Liver (tissue), 9 donors: ENCODE data around the gene PDC. TPM values are rescaled to one million over a fixed set of nuclear protein-coding genes. Genes with fewer than 3 reads are reported as not detected.

Experiments
- DNase-seq: peaks from one replicate; pipeline ENCODE4 v3.0.0-alpha.2; 2017; ENCODE audit warnings: low spot score
- H3K27ac ChIP-seq, 2 donors: one replicate each; pipeline ENCODE4 v1.7.0; 2013; ENCODE audit warnings: inconsistent platforms in 2 of 2, low read length in 2 of 2, control low read depth in 1 of 2, low read depth in 1 of 2, mild to moderate bottlenecking in 1 of 2
- H3K27me3 ChIP-seq, 4 donors: one replicate each; pipeline versions ENCODE4 v1.6.1 to v1.7.0; 2013; ENCODE audit warnings: low read length in 3 of 4, inconsistent platforms in 1 of 4, mild to moderate bottlenecking in 1 of 4, moderate library complexity in 1 of 4; ENCODE audit not compliant: control insufficient read depth in 4 of 4, insufficient read depth in 4 of 4
- H3K36me3 ChIP-seq, 4 donors: one replicate each; pipeline versions ENCODE4 v1.6.1 to v1.7.0; 2013; ENCODE audit warnings: low read length in 3 of 4, mild to moderate bottlenecking in 3 of 4, low read depth in 1 of 4, moderate library complexity in 1 of 4; ENCODE audit not compliant: control insufficient read depth in 4 of 4, insufficient read depth in 3 of 4
- H3K4me1 ChIP-seq, 4 donors: one replicate each; pipeline versions ENCODE4 v1.6.1 to v1.7.0; 2013; ENCODE audit warnings: low read length in 3 of 4, mild to moderate bottlenecking in 3 of 4, moderate library complexity in 1 of 4; ENCODE audit not compliant: control insufficient read depth in 4 of 4, insufficient read depth in 4 of 4
- H3K4me3 ChIP-seq, 3 donors: one replicate each; pipeline versions ENCODE4 v1.6.1 to v1.7.0; 2013; ENCODE audit warnings: low read length in 3 of 3, control low read depth in 1 of 3, low read depth in 1 of 3, mild to moderate bottlenecking in 1 of 3
- H3K9ac ChIP-seq, 2 donors: one replicate each; pipeline ENCODE4 v1.7.0; 2013; ENCODE audit warnings: low read length in 2 of 2, mild to moderate bottlenecking in 2 of 2, moderate library complexity in 2 of 2, control low read depth in 1 of 2, low read depth in 1 of 2
- H3K9me3 ChIP-seq, 4 donors: one replicate each; pipeline versions ENCODE4 v1.6.1 to v1.7.0; 2013; ENCODE audit warnings: low read length in 3 of 4; ENCODE audit not compliant: control insufficient read depth in 4 of 4
- ATF3 ChIP-seq: IDR thresholded peaks from 2 replicates; pipeline ENCODE4 v1.6.1; 2016; ENCODE audit warnings: antibody characterized with exemption
- CTCF ChIP-seq: fragments of 150-350 bp; IDR thresholded peaks from 2 replicates; pipeline ENCODE4 v1.5.1; 2017; ENCODE audit warnings: improper control_type of control experiment, low read depth, low read length; ENCODE audit not compliant: missing input control
- EGR1 ChIP-seq, 2 donors: IDR thresholded peaks; 2 replicates each; pipeline ENCODE4 v1.6.1; 2016 to 2018; ENCODE audit warnings: antibody characterized with exemption in 2 of 2, low read depth in 2 of 2
- FOXA1 ChIP-seq: IDR thresholded peaks from 2 replicates; pipeline ENCODE4 v1.6.1; 2016; ENCODE audit warnings: antibody characterized with exemption
- FOXA2 ChIP-seq: IDR thresholded peaks from 2 replicates; pipeline ENCODE4 v1.6.1; 2016; ENCODE audit warnings: antibody characterized with exemption
- GABPA ChIP-seq, 2 donors: IDR thresholded peaks in 1 of 2; conservative IDR thresholded peaks in 1 of 2; 2 replicates each; pipeline ENCODE4 v1.6.1; 2016; ENCODE audit warnings: antibody characterized with exemption in 2 of 2, mild to moderate bottlenecking in 1 of 2, moderate library complexity in 1 of 2
- HNF4A ChIP-seq, 2 donors: conservative IDR thresholded peaks; 2 replicates each; pipeline ENCODE4 v1.6.1; 2016; ENCODE audit warnings: antibody characterized with exemption in 2 of 2, mild to moderate bottlenecking in 2 of 2
- HNF4G ChIP-seq: IDR thresholded peaks from 2 replicates; pipeline ENCODE4 v1.6.1; 2016; ENCODE audit warnings: antibody characterized with exemption
- MAX ChIP-seq: IDR thresholded peaks from 2 replicates; pipeline ENCODE4 v1.6.1; 2016; ENCODE audit warnings: antibody characterized with exemption
- REST ChIP-seq: IDR thresholded peaks from 2 replicates; pipeline ENCODE4 v1.6.1; 2016; ENCODE audit warnings: antibody characterized with exemption, mild to moderate bottlenecking
- RXRA ChIP-seq, 2 donors: IDR thresholded peaks; 2 replicates each; pipeline ENCODE4 v1.6.1; 2017 to 2018; ENCODE audit warnings: antibody characterized with exemption in 2 of 2, mild to moderate bottlenecking in 1 of 2
- TAF1 ChIP-seq: conservative IDR thresholded peaks from 2 replicates; pipeline ENCODE4 v1.6.1; 2016; ENCODE audit warnings: antibody characterized with exemption, mild to moderate bottlenecking
- YY1 ChIP-seq: IDR thresholded peaks from 2 replicates; pipeline ENCODE4 v1.6.1; 2016; ENCODE audit warnings: antibody characterized with exemption, mild to moderate bottlenecking
- ZBTB33 ChIP-seq: IDR thresholded peaks from 2 replicates; pipeline ENCODE4 v1.6.1; 2016; ENCODE audit warnings: antibody characterized with exemption
- WGBS: extraction: QIAGEN DNeasy Blood & Tissue Kit; methylation state at CpG from one replicate; pipeline ENCODE4 v1.1.7; 2013; 5-methylcytosine and 5-hydroxymethylcytosine counted together
- polyA plus RNA-seq, 2 donors: library from polyadenylated mRNA; stranded (reverse) in 1 of 2; unstranded in 1 of 2; fragments of 200-250 nt in 1 of 2; fragments of >200 nt in 1 of 2; fragmentation: Nextera tagmentation in 1 of 2; extraction: Ambion mirVana in 1 of 2; gene quantifications; one replicate each; pipeline versions ENCODE4 v1.2.1 to v1.2.3, GENCODE V29; 2013 to 2015
- total RNA-seq, 2 donors: library from RNA; depleted of rRNA; stranded (reverse); fragments of >200 nt; gene quantifications; one replicate each; pipeline ENCODE4 v1.2.3, GENCODE V29; 2014
- donor health status: healthy.
- donor health status: healthy.
- donor health status: healthy.
- donor health status: healthy.
- donor health status: healthy.

PDC gene
- total and polyA plus RNA-seq, 4 donors, result 0.22 TPM; not detected in 3

GRCh38 chr1:186494832-186495271 lies 33.9 kb upstream of the PDC start:
- Histone ChIP-seq H3K36me3 (peaks cover 0 to 1% (median 0%) of the 10 kb centered on the region in 4 donors), H3K4me1 (no peaks in the 10 kb centered on the region), H3K9ac (no peak overlapping the region), H3K9me3 (no peaks in the 10 kb centered on the region), H3K27ac (no peak overlapping the region), H3K27me3 (no peaks in the 10 kb centered on the region), H3K4me3 (no peak overlapping the region)
- no peak for DNase-seq
- TF ChIP-seq FOXA2 (no peak), YY1 (no peak), TAF1 (no peak), CTCF (no peak), GABPA (IDR thresholded peaks at IDR 0.05 in 1 of 2, conservative IDR thresholded peaks at IDR 0.05 in 1 of 2) (no peak), MAX (no peak), ZBTB33 (no peak), REST (no peak), FOXA1 (no peak), HNF4A (conservative IDR thresholded peaks at IDR 0.05) (no peak), HNF4G (no peak), ATF3 (no peak), EGR1 (IDR thresholded peaks at IDR 0.05; ENCODE audit: low read depth in 2 of 2) (no peak), RXRA (IDR thresholded peaks at IDR 0.05) (no peak)
- WGBS, result 75% methylated on average over 2 of the region's 2 CpGs

GRCh38 chr1:186492531-186493291 lies 31.8 kb upstream of the PDC start:
- no peak overlapping the region for H3K4me3 ChIP-seq
- 81% methylated on average over 7 of the region's 7 CpGs for WGBS
- no peaks in the 10 kb centered on the region for H3K4me1 ChIP-seq
- no peaks in the 10 kb centered on the region for H3K9me3 ChIP-seq
- no peaks in the 10 kb centered on the region for H3K36me3 ChIP-seq
- no peak overlapping the region for H3K9ac ChIP-seq
- H3K27me3 ChIP-seq, result no peaks in the 10 kb centered on the region
- TF ChIP-seq CTCF, result no peak
- no peak for TF ChIP-seq GABPA (IDR thresholded peaks at IDR 0.05 in 1 of 2, conservative IDR thresholded peaks at IDR 0.05 in 1 of 2)
- no peak overlapping the region for H3K27ac ChIP-seq
- DNase-seq, result no peak
